Urinary bladder (tissue), 4 donors: ENCODE data around the gene BTBD7. TPM values are rescaled to one million over a fixed set of nuclear protein-coding genes. Genes with fewer than 3 reads are reported as not detected.

ENCODE experiments used
- DNase-seq: peaks from one replicate; pipeline ENCODE4 v3.0.0-alpha.2; 2015; ENCODE audit errors: extremely low spot score
- H3K27ac ChIP-seq: one replicate; pipeline ENCODE4 v1.5.1; 2013; ENCODE audit warnings: low read depth, mild to moderate bottlenecking, moderate library complexity
- H3K36me3 ChIP-seq: one replicate; pipeline ENCODE4 v1.6.1; 2013; ENCODE audit warnings: mild to moderate bottlenecking, moderate library complexity; ENCODE audit not compliant: insufficient read depth
- H3K4me1 ChIP-seq: one replicate; pipeline ENCODE4 v1.6.1; 2013; ENCODE audit warnings: mild to moderate bottlenecking, moderate library complexity; ENCODE audit not compliant: insufficient read depth
- H3K4me3 ChIP-seq: one replicate; pipeline ENCODE4 v1.5.1; 2013; ENCODE audit warnings: low read depth, low read length
- WGBS: extraction: QIAGEN DNeasy Blood & Tissue Kit; methylation state at CpG from one replicate; pipeline ENCODE4 v1.1.7; 2013; 5-methylcytosine and 5-hydroxymethylcytosine counted together
- polyA plus RNA-seq: library from polyadenylated mRNA; stranded (reverse); fragments of 200-250 nt; gene quantifications from one replicate; pipeline ENCODE4 v1.2.3, GENCODE V29; 2013
- total RNA-seq: library from RNA; depleted of rRNA; stranded (reverse); fragments of >200 nt; gene quantifications from one replicate; pipeline ENCODE4 v1.2.3, GENCODE V29; 2014
- donor health status: healthy with polysubstance abuse.
- donor health status: healthy.

Gene BTBD7
- total and polyA plus RNA-seq, 2 donors, result 14.3 to 56.5 TPM

DNA sequence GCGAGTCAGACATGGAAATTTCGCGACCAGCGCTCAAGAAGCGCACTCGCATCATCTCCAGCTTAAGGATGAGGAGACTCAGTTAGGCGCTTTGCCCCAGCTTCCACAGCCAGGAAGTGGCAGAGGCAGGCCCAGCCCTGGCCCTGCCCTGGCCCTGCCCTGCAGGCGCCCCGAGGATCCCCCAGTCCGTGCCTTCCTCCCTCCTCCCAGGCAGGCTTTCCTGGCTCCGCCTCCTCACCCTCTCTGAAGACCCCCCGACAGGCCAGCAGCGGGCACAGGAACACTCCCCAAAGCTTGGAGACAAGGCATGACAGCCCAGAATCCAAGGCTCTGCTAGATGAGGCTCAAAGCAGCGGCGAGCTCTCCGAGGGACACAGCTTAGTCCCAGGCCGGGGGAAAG lies 100.7 kb downstream of the BTBD7 start:
- 65% methylated on average over 17 of the region's 17 CpGs for WGBS
- no peak overlapping the region for H3K4me3 ChIP-seq

DNA sequence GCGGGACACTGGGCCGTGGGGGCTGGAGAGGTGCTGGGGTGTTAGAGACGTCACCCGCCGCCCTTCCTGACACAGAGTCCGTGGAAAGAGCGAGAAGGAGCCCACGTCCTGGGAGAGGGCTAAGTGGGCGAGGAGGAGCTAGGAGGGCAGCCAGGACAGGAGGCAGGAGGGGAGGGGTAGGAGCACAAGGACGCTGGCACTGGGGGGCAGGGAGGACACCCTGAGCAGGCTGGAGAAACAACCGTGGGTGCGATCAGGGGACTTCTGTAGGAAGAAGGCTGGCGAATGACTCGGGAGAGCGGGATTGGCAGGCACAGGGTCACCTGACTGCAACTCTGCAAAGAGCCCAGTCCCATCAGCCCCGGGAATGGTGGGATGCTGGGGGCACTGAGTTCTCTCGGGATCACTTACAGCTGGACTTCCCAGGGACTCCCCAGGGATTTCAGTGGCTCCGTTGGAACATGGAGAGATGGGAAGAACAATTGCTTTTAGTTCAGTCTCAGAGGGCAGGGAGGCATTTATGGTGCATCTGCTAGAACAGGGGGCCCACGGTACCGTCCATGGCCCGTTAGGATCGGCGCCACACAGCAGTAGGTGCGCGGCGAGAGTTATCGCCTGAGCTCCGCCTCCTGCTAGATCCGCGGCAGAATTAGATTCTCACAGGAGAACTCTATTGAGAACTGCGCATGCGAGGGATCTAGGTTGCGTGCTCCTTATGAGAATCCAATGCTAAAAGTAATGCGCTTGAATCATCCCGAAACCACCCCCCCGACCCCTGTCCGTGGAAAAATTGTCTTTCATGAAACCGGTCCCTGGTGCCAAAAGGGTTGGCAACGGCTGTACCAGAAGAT lies 101.5 kb downstream of the BTBD7 start:
- Histone ChIP-seq H3K36me3 (no peaks in the 10 kb centered on the region), H3K27ac (no peak overlapping the region), H3K4me1 (no peaks in the 10 kb centered on the region), H3K4me3 (peak overlapping the region; percentile 23)
- no peak for DNase-seq
- WGBS, result 40% methylated on average over 39 of the region's 39 CpGs

More for the DNA sequence above, 100.7 kb downstream of the BTBD7 start:
- H3K4me1 ChIP-seq, result no peaks in the 10 kb centered on the region
- no peak for DNase-seq
- no peak overlapping the region for H3K27ac ChIP-seq
- no peaks in the 10 kb centered on the region for H3K36me3 ChIP-seq

- Histone ChIP-seq H3K4me3 (no peak overlapping the region), H3K4me1 (no peaks in the 10 kb centered on the region), H3K36me3 (no peaks in the 10 kb centered on the region), H3K27ac (no peak overlapping the region)
- 95% methylated on average over 16 of the region's 16 CpGs for WGBS
- DNase-seq, result no peak
Observed at GRCh38 chr14:93230539-93230938, 102.3 kb downstream of the BTBD7 start.

GRCh38 chr14:93228550-93228949 lies 104.3 kb downstream of the BTBD7 start:
- Histone ChIP-seq H3K4me3 (no peak overlapping the region), H3K4me1 (no peaks in the 10 kb centered on the region), H3K27ac (no peak overlapping the region), H3K36me3 (no peaks in the 10 kb centered on the region)
- 89% methylated on average over 8 of the region's 8 CpGs for WGBS
- DNase-seq, result no peak

DNA sequence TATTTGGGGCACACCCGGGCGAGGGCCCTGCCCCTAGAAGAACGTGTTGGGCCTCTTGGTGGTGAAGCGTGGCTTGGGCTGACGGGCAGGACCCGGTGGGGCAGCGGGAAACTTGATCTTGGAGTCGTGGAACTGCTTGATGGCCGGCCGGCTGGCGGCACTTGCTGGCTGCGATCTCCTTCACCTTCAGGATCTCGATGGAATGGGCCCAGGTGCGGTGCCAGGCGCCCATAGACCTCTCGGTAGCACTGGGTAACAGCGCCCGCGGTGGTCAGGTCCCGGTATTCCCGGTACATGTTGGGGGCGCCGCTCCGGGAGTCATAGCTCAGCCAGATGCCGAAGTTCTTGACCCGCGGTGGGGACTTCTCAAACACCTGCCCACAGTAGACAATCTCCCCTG lies 109.3 kb downstream of the BTBD7 start:
- no peaks in the 10 kb centered on the region for H3K36me3 ChIP-seq
- no peak for DNase-seq
- H3K4me3 ChIP-seq, result no peak overlapping the region
- H3K27ac ChIP-seq, result no peak overlapping the region
- no peaks in the 10 kb centered on the region for H3K4me1 ChIP-seq
- WGBS, result 97% methylated on average over 27 of the region's 27 CpGs

GRCh38 chr14:93220509-93220908 lies 112.3 kb downstream of the BTBD7 start:
- H3K4me3 ChIP-seq, result no peak overlapping the region
- no peak for DNase-seq
- no peaks in the 10 kb centered on the region for H3K4me1 ChIP-seq
- no peaks in the 10 kb centered on the region for H3K36me3 ChIP-seq
- no peak overlapping the region for H3K27ac ChIP-seq

DNA sequence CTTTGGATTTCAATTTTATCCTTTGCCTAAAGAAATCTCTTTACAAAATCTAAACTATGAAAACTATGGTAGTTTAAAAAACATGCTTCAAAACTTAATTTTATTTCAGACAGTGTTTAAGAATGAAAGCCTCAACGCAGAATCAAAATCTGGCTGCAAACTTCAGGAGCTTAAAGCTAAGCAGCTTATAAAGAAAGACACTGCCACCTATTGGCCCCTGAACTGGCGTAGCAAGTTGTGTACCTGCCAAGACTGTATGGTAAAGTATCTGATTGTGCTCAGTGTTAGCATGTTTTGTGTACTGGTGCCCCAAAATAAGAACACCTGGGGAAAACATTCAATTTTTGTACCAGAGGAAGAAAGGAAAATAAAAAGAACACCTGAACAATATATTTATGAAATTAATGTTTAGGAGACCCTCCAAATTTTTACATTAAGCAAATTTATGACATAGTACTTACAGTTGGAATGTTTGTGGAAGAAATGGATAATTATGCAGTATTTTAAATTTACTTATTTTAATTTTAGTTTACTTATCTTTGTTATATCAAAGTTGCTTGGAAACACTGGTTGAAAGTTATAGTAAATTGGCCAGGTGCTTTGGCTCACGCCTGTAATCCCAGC lies 113.6 kb downstream of the BTBD7 start:
- peaks cover 3% of the 10 kb centered on the region for H3K36me3 ChIP-seq
- H3K4me1 ChIP-seq, result no peaks in the 10 kb centered on the region
- H3K27ac ChIP-seq, result no peak overlapping the region
- WGBS, result 51% methylated on average over 3 of the region's 3 CpGs
- peak; percentile 42 for DNase-seq
- H3K4me3 ChIP-seq, result no peak overlapping the region

DNA sequence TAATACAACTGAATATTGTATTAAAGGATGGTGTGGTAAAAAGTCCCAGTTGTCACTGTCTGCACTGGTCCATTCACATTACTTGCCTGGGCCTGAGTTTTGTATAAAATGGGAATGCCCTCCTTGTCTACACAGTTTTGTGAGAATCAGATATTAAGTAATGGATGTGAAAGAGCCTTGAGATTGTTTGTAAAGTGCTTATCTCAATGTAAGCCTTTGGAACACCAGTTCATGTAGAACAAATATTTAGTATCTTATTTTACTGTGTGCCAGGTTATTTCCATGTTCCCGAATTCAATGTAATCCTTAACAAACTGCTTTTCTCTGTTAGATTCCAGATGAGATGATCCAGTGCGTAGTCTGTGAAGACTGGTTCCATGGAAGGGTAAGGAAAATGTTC lies 118.2 kb downstream of the BTBD7 start:
- H3K4me3 ChIP-seq, result no peak overlapping the region
- H3K4me1 ChIP-seq, result no peaks in the 10 kb centered on the region
- no peak for DNase-seq
- 80% methylated on average over 2 of the region's 2 CpGs for whole genome bisulfite sequencing
- no peak overlapping the region for H3K27ac ChIP-seq
- peaks cover 3% of the 10 kb centered on the region for H3K36me3 ChIP-seq

GRCh38 chr14:93212432-93212831 lies 120.4 kb downstream of the BTBD7 start:
- no peak for DNase-seq
- WGBS, result 80% methylated on average over 3 of the region's 3 CpGs
- H3K36me3 ChIP-seq, result peaks cover 3% of the 10 kb centered on the region
- no peaks in the 10 kb centered on the region for H3K4me1 ChIP-seq
- no peak overlapping the region for H3K27ac ChIP-seq
- H3K4me3 ChIP-seq, result no peak overlapping the region

DNA sequence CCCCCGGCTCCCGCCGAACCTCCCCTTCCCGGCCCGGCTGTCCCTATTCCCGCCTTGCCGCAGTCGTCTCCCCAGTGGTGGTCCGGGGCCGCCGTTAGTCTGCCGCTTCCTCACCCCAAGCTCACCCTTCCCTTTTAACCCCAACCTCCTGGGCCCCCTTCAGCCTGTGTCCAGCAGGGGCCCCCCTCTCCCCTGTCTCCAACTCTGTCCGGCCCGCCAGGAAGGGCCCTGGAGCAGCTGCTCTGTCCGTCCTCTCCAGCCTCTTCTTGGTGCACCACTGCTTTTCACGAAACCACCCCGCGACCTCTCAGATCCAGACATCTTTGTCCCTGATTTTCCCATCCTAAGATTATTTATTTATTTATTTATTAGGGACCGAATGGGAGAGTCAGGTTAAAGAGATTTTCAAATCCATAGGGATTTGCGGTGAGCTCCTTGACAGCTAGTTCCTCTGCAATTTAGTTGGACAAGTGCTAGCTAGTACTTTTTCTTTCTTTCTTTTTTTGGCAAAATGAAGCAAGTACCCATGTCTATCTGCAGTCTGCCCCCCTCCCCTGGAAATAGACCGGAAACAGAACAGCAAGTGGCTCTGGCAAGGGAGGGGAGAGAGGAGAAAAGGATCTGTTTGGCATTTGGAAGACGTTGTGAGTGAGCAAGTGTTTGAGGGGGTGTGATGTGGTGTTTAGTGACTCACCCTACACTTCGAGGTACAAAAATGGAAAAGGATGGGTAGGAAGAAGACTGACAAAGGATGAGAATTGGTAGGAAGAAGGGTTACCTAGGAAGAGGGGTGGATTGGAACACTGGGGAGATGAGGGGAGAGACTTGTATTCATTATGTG lies 125.1 kb downstream of the BTBD7 start:
- WGBS, result under 1% methylated on average over 23 of the region's 23 CpGs
- Histone ChIP-seq H3K27ac (peak overlapping the region; percentile 57), H3K4me1 (no peaks in the 10 kb centered on the region), H3K36me3 (no peaks in the 10 kb centered on the region), H3K4me3 (peak overlapping the region; percentile 79)
- peak; percentile 14 for DNase-seq

GRCh38 chr14:93206793-93207467 lies 125.9 kb downstream of the BTBD7 start, which contains the start of the genes GON7 and UBR7:
Gene GON7 (minus strand): TSS chr14:93207065. CDS start chr14:93207037, 28 bp downstream.
Gene UBR7 (plus strand): TSS chr14:93207256. CDS start chr14:93207292, 36 bp downstream.
- peak within 1 kb of the TSS; percentile 79 for H3K4me3 ChIP-seq
- WGBS, result under 1% methylated on average over 65 of the region's 65 CpGs
- H3K27ac ChIP-seq, result peak within 1 kb of the TSS; percentile 82
- no peaks in the 10 kb centered on the region for H3K36me3 ChIP-seq
- DNase-seq, result peak; percentile 90
- H3K4me1 ChIP-seq, result no peaks in the 10 kb centered on the region

DNA sequence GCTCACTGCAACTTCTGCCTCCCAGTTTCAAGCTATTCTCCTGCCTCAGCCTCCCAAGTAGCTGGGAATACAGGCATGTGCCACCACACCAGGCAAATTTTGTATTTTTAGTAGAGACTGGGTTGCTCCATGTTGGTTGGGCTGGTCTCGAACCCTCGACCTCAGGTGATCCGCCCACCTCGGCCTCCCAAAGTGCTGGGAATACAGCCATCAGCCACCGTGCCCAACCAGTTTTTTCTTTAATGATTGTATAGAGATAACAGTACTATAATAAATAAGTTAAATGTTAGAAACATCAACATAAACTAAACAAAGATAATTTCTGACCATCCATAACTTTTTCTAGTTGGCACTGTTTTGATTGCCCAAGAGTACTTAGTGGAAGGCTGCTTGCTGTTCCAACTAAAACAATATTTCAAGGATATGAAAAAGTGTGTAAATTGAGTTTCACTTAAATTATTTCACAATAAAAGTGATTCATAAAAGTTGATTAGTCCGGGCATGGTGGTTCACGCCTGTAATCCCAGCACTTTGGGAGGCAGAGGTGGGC lies 131.6 kb downstream of the BTBD7 start:
- Histone ChIP-seq H3K27ac (no peak overlapping the region), H3K36me3 (no peaks in the 10 kb centered on the region), H3K4me1 (no peaks in the 10 kb centered on the region), H3K4me3 (no peak overlapping the region)
- DNase-seq, result no peak
- WGBS, result 81% methylated on average over 7 of the region's 7 CpGs

GRCh38 chr14:93200553-93200952 lies 132.3 kb downstream of the BTBD7 start:
- Histone ChIP-seq H3K4me1 (no peaks in the 10 kb centered on the region), H3K27ac (no peak overlapping the region), H3K36me3 (no peaks in the 10 kb centered on the region), H3K4me3 (no peak overlapping the region)
- DNase-seq, result no peak
- WGBS, result 98% methylated on average over 5 of the region's 5 CpGs
